Body of pancreas (tissue), 4 donors: ENCODE data around the gene KIRREL1.

ENCODE experiments used
- POLR2A ChIP-seq, 3 donors: fragments of 450-650 bp; IDR thresholded peaks; one replicate each; pipeline ENCODE4 v1.6.1; 2016; ENCODE audit warnings: antibody characterized with exemption in 3 of 3, mild to moderate bottlenecking in 2 of 3
- TF ChIP-seq, protein P1 (sequence below), 7 experiments: fragments of 450-650 bp in 4 of 7; fragments of 200-600 bp in 3 of 7; sonication (generic) in 3 of 7; IDR thresholded peaks; one replicate each; pipeline ENCODE4 v1.5.1; 2016 to 2019; ENCODE audit warnings: antibody characterized with exemption in 7 of 7

GRCh38 chr1:158087320-158087927 lies 94.0 kb downstream of the KIRREL1 start:
- TF ChIP-seq, protein P1, sequence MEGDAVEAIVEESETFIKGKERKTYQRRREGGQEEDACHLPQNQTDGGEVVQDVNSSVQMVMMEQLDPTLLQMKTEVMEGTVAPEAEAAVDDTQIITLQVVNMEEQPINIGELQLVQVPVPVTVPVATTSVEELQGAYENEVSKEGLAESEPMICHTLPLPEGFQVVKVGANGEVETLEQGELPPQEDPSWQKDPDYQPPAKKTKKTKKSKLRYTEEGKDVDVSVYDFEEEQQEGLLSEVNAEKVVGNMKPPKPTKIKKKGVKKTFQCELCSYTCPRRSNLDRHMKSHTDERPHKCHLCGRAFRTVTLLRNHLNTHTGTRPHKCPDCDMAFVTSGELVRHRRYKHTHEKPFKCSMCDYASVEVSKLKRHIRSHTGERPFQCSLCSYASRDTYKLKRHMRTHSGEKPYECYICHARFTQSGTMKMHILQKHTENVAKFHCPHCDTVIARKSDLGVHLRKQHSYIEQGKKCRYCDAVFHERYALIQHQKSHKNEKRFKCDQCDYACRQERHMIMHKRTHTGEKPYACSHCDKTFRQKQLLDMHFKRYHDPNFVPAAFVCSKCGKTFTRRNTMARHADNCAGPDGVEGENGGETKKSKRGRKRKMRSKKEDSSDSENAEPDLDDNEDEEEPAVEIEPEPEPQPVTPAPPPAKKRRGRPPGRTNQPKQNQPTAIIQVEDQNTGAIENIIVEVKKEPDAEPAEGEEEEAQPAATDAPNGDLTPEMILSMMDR (IDR thresholded peaks at IDR 0.05), result peak; percentile 14 to 70 (median 67)
- no peak for TF ChIP-seq POLR2A (IDR thresholded peaks at IDR 0.05)
